Suprapubic skin (tissue), 4 donors: Measurements from ENCODE around the gene NR1H2.
"Not testable (repeated sequence)": the region's sequence is repeated elsewhere in the genome, so short reads cannot be mapped to it uniquely, and the experiment has no call there.

Source experiments
- EP300 ChIP-seq: sonication (generic); formaldehyde crosslinking; IDR thresholded peaks from one replicate; pipeline ENCODE4 v1.6.1; 2017; ENCODE audit warnings: antibody characterized with exemption
- POLR2AphosphoS5 ChIP-seq, 3 donors: sonication (generic); formaldehyde crosslinking; IDR thresholded peaks; one replicate each; pipeline ENCODE4 v1.6.1; 2017; ENCODE audit warnings: antibody characterized with exemption in 3 of 3
- TF ChIP-seq, protein P1 (sequence below), 2 donors: fragments of 200-600 bp in 1 of 2; fragments of 450-650 bp in 1 of 2; sonication (generic) in 1 of 2; IDR thresholded peaks; one replicate each; pipeline ENCODE4 v1.5.1; 2016 to 2019; ENCODE audit warnings: antibody characterized with exemption in 2 of 2, mild to moderate bottlenecking in 1 of 2, moderate library complexity in 1 of 2

GRCh38 chr19:50353487-50353880 is 22.8 kb upstream of the NR1H2 start:
- TF ChIP-seq, protein P1, sequence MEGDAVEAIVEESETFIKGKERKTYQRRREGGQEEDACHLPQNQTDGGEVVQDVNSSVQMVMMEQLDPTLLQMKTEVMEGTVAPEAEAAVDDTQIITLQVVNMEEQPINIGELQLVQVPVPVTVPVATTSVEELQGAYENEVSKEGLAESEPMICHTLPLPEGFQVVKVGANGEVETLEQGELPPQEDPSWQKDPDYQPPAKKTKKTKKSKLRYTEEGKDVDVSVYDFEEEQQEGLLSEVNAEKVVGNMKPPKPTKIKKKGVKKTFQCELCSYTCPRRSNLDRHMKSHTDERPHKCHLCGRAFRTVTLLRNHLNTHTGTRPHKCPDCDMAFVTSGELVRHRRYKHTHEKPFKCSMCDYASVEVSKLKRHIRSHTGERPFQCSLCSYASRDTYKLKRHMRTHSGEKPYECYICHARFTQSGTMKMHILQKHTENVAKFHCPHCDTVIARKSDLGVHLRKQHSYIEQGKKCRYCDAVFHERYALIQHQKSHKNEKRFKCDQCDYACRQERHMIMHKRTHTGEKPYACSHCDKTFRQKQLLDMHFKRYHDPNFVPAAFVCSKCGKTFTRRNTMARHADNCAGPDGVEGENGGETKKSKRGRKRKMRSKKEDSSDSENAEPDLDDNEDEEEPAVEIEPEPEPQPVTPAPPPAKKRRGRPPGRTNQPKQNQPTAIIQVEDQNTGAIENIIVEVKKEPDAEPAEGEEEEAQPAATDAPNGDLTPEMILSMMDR (IDR thresholded peaks at IDR 0.05) = not testable (repeated sequence)
- not testable (repeated sequence) for TF ChIP-seq EP300; POLR2AphosphoS5 (IDR thresholded peaks at IDR 0.05)
